Prostate gland (tissue), 2 donors: ENCODE measurements around the gene ADAMTS14. TPM values are rescaled to one million over a fixed set of nuclear protein-coding genes. Genes with fewer than 3 reads are reported as not detected.

Experiments
- DNase-seq: peaks from one replicate; pipeline ENCODE4 v3.0.0-alpha.2; 2019; ENCODE audit warnings: low spot score
- H3K27ac ChIP-seq, 2 donors: fragments of 200-600 bp; sonication (generic); 2 replicates each; pipeline ENCODE4 v1.5.1; 2017 to 2019
- H3K27me3 ChIP-seq: fragments of 200-600 bp; sonication (generic); replicated peaks from 2 replicates; pipeline ENCODE4 v1.5.1; 2019; ENCODE audit not compliant: insufficient read depth
- H3K36me3 ChIP-seq, 2 donors: fragments of 200-600 bp; sonication (generic); 1 replicate in 1 of 2; 2 replicates in 1 of 2; pipeline versions ENCODE4 v1.5.1 to v1.8.1; 2017 to 2019
- H3K4me1 ChIP-seq: fragments of 200-600 bp; sonication (generic); replicated peaks from 2 replicates; pipeline ENCODE4 v1.5.1; 2019
- H3K4me3 ChIP-seq, 2 donors: fragments of 200-600 bp; sonication (generic); 2 replicates each; pipeline ENCODE4 v1.5.1; 2017 to 2019
- H3K9me3 ChIP-seq: fragments of 200-600 bp; sonication (generic); 2 replicates; pipeline ENCODE4 v1.5.1; 2017
- POLR2A ChIP-seq: fragments of 450-650 bp; IDR thresholded peaks from one replicate; pipeline ENCODE4 v1.6.1; 2016; ENCODE audit warnings: antibody characterized with exemption, mild to moderate bottlenecking
- POLR2AphosphoS5 ChIP-seq: sonication (generic); formaldehyde crosslinking; IDR thresholded peaks from one replicate; pipeline ENCODE4 v1.6.1; 2017; ENCODE audit warnings: antibody characterized with exemption
- WGBS: methylation state at CpG from one replicate; pipeline ENCODE4 v1.1.5; 2018; 5-methylcytosine and 5-hydroxymethylcytosine counted together
- intact Hi-C: fragments of 100-400 bp; cut with DNase I; formaldehyde crosslinking; loops from one replicate; pipeline ENCODE4 v1.14.2; 2022
- total RNA-seq, 2 donors: library from RNA; depleted of rRNA; stranded (reverse); fragments of >200 nt; gene quantifications; one replicate each; pipeline ENCODE4 v1.1.0, GENCODE V29; 2016
- TF ChIP-seq, protein P1 (sequence below), 4 experiments: fragments of 200-600 bp in 2 of 4; fragments of 450-650 bp in 2 of 4; sonication (generic) in 2 of 4; IDR thresholded peaks; 1 replicate in 3 of 4; 2 replicates in 1 of 4; pipeline ENCODE4 v1.5.1; 2016 to 2019; ENCODE audit warnings: antibody characterized with exemption in 4 of 4, mild to moderate bottlenecking in 2 of 4, moderate library complexity in 2 of 4

ADAMTS14 gene
- total RNA-seq, 2 donors from 2014 or later = 0.28 TPM; not detected in 1

GRCh38 chr10:70738006-70738760 is 65.9 kb downstream of the ADAMTS14 start:
- Histone ChIP-seq H3K36me3 (no peaks in the 10 kb centered on the region), H3K4me3 (no peak overlapping the region), H3K27me3 (no peaks in the 10 kb centered on the region), H3K4me1 (no peaks in the 10 kb centered on the region), H3K27ac (no peak overlapping the region), H3K9me3 (no peaks in the 10 kb centered on the region)
- TF ChIP-seq POLR2A (no peak), POLR2AphosphoS5 (no peak)
- TF ChIP-seq, protein P1, sequence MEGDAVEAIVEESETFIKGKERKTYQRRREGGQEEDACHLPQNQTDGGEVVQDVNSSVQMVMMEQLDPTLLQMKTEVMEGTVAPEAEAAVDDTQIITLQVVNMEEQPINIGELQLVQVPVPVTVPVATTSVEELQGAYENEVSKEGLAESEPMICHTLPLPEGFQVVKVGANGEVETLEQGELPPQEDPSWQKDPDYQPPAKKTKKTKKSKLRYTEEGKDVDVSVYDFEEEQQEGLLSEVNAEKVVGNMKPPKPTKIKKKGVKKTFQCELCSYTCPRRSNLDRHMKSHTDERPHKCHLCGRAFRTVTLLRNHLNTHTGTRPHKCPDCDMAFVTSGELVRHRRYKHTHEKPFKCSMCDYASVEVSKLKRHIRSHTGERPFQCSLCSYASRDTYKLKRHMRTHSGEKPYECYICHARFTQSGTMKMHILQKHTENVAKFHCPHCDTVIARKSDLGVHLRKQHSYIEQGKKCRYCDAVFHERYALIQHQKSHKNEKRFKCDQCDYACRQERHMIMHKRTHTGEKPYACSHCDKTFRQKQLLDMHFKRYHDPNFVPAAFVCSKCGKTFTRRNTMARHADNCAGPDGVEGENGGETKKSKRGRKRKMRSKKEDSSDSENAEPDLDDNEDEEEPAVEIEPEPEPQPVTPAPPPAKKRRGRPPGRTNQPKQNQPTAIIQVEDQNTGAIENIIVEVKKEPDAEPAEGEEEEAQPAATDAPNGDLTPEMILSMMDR (IDR thresholded peaks at IDR 0.05) = no peak
- WGBS = 70% methylated on average over 3 of the region's 3 CpGs
- no peak for DNase-seq
- intact Hi-C loops = no loop called here

GRCh38 chr10:70738761-70739121 is 66.4 kb downstream of the ADAMTS14 start:
- DNase-seq = no peak
- Histone ChIP-seq H3K27ac (no peak overlapping the region), H3K4me3 (no peak overlapping the region), H3K9me3 (no peaks in the 10 kb centered on the region), H3K4me1 (no peaks in the 10 kb centered on the region), H3K36me3 (no peaks in the 10 kb centered on the region), H3K27me3 (no peaks in the 10 kb centered on the region)
- TF ChIP-seq POLR2A = no peak
- TF ChIP-seq, protein P1 (IDR thresholded peaks at IDR 0.05) = no peak
- TF ChIP-seq POLR2AphosphoS5 = no peak
- WGBS = 90% methylated on average over 12 of the region's 12 CpGs
- intact Hi-C loops = no loop called here

GRCh38 chr10:70740406-70741288 is 68.3 kb downstream of the ADAMTS14 start:
- TF ChIP-seq POLR2AphosphoS5 = no peak
- TF ChIP-seq, protein P1 (IDR thresholded peaks at IDR 0.05) = no peak
- TF ChIP-seq POLR2A = no peak
- Histone ChIP-seq H3K27ac (no peak overlapping the region), H3K4me1 (no peaks in the 10 kb centered on the region), H3K9me3 (no peaks in the 10 kb centered on the region), H3K4me3 (no peak overlapping the region), H3K36me3 (no peaks in the 10 kb centered on the region), H3K27me3 (no peaks in the 10 kb centered on the region)
- intact Hi-C loops = no loop called here
- DNase-seq = no peak
- WGBS = 89% methylated on average over 12 of the region's 12 CpGs

GRCh38 chr10:70742537-70743429 is 70.5 kb downstream of the ADAMTS14 start:
- Histone ChIP-seq H3K27me3 (no peaks in the 10 kb centered on the region), H3K36me3 (no peaks in the 10 kb centered on the region), H3K9me3 (no peaks in the 10 kb centered on the region), H3K4me1 (no peaks in the 10 kb centered on the region), H3K4me3 (no peak overlapping the region), H3K27ac (no peak overlapping the region)
- no peak for TF ChIP-seq POLR2AphosphoS5
- TF ChIP-seq POLR2A = no peak
- TF ChIP-seq, protein P1 (IDR thresholded peaks at IDR 0.05) = no peak
- intact Hi-C loops = no loop called here
- WGBS = 41% methylated on average over 8 of the region's 8 CpGs
- no peak for DNase-seq
